ENCODE results near the gene BCORL1.

The BCORL1 gene

GRCh38 chrX:130098210-130098552 is 115.7 kb downstream of the BCORL1 start:
- no peak for DNase-seq

- DNase-seq, result no peak
Measured at GRCh38 chrX:130100180-130100579, 117.7 kb downstream of the BCORL1 start.

- DNase-seq, result peak; percentile 17
Measured at GRCh38 chrX:130103605-130104004, 121.2 kb downstream of the BCORL1 start.

- DNase-seq, result no peak
Measured at GRCh38 chrX:130105244-130105643, 122.8 kb downstream of the BCORL1 start.

- no peak for DNase-seq
Measured at GRCh38 chrX:130106071-130106470, 123.6 kb downstream of the BCORL1 start.

Measured in NCI-H82 (cell line).